Activated naive CD4-positive, alpha-beta T cell treated with anti-CD3 and anti-CD28 coated beads, Interleukin-2, amount 50 U/mL, for 72 hours (primary cell): ENCODE measurements around the gene ARG2. TPM values are rescaled to one million over a fixed set of nuclear protein-coding genes. Genes with fewer than 3 reads are reported as not detected.
A peak's percentile ranks its signal among the peaks of the same experiment; 100 is the strongest.

Source experiments
- ATAC-seq, 2 donors: fragments of 150-1000 bp; cut with Tn5 transposase; 2 replicates each; pipeline ENCODE4 v1.10.0; 2021; ENCODE audit warnings: mild to moderate bottlenecking in 2 of 2, moderate library complexity in 2 of 2
- DNase-seq, 2 donors: peaks; one replicate each; pipeline ENCODE4 v3.0.0; 2021 to 2022; ENCODE audit warnings: low spot score in 2 of 2
- H3K27ac Mint-ChIP-seq, 2 donors: one replicate each; pipeline ENCODE4 v1.8.0; 2022; ENCODE audit warnings: mild to moderate bottlenecking in 2 of 2, mixed read lengths in 2 of 2
- H3K36me3 Mint-ChIP-seq, 2 donors: one replicate each; pipeline ENCODE4 v1.8.0; 2022; ENCODE audit warnings: mixed read lengths in 2 of 2
- H3K9me3 Mint-ChIP-seq, 2 donors: one replicate each; pipeline ENCODE4 v1.8.0; 2022; ENCODE audit warnings: mixed read lengths in 2 of 2
- total RNA-seq, 2 donors: library from RNA; stranded (reverse); gene quantifications; one replicate each; pipeline ENCODE4 v1.2.3, GENCODE V29; 2022

Gene ARG2
- total RNA-seq, 2 donors from 2014 or later, result 22.4 to 41.5 TPM

DNA sequence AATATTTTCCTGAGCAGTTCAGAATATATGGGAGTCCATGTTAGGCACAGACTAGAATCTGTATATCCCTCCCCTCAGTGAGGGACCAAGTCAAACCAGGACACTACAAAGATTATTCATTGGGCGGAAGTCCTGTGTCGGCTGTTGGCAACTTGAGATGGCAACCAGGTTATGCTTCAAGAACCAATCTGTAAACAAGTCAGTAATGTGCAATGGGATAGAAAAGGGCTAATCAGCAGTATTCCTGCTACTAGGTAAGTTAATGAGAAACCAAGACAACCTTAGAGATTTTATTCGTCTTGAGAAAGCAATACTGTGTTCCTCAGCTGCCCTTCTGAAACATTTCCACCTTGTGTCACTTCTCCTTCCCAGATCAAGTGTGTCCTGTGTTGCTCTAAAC is 26.4 kb downstream of the ARG2 start:
- DNase-seq (no peak), ATAC-seq (no peak)
- peaks cover 5 to 17% of the 10 kb centered on the region in 2 donors for H3K36me3 Mint-ChIP-seq
- no peak overlapping the region for H3K27ac Mint-ChIP-seq
- no peaks in the 10 kb centered on the region for H3K9me3 Mint-ChIP-seq

- no peaks in the 10 kb centered on the region for H3K9me3 Mint-ChIP-seq
- H3K27ac Mint-ChIP-seq, result peak overlapping the region in 1 of 2 donors; percentile 6
- peaks cover 3% of the 10 kb centered on the region in 2 donors for H3K36me3 Mint-ChIP-seq
- no peak for DNase-seq
- ATAC-seq, result no peak
These were observed 30.4 kb downstream of the ARG2 start for GRCh38 chr14:67650151-67650550.

DNA sequence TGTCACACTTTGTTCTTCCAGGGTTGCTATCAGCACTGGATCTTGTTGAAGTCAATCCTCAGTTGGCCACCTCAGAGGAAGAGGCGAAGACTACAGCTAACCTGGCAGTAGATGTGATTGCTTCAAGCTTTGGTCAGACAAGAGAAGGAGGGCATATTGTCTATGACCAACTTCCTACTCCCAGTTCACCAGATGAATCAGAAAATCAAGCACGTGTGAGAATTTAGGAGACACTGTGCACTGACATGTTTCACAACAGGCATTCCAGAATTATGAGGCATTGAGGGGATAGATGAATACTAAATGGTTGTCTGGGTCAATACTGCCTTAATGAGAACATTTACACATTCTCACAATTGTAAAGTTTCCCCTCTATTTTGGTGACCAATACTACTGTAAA is 31.0 kb downstream of the ARG2 start:
- peak overlapping the region in 1 of 2 donors; percentile 6 for H3K27ac Mint-ChIP-seq
- no peaks in the 10 kb centered on the region for H3K9me3 Mint-ChIP-seq
- DNase-seq (no peak), ATAC-seq (no peak)
- H3K36me3 Mint-ChIP-seq, result no peaks in the 10 kb centered on the region

DNA sequence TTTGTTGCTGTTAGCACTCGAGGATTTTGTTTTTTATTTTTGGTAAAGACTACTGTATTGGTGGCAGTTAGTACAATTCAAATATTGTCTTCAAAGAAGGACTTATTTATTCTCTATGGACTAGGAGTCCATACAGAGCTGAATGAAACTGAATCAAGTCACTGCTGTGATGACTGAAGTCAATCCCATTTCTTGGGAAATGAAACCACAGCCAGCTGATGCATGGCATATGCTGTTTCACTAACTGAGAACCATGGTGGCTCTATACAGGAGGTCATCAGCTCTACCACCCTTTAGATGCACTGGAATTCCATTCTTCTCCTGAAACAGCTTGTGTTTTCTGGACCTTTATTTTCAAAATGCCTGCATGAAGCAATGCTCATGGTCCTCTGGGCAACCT is 32.5 kb downstream of the ARG2 start:
- no peaks in the 10 kb centered on the region for H3K36me3 Mint-ChIP-seq
- no peak for DNase-seq
- ATAC-seq, result no peak
- H3K9me3 Mint-ChIP-seq, result no peaks in the 10 kb centered on the region
- peak overlapping the region in 1 of 2 donors; percentile 30 for H3K27ac Mint-ChIP-seq

- no peaks in the 10 kb centered on the region for H3K36me3 Mint-ChIP-seq
- DNase-seq (no peak), ATAC-seq (no peak)
- no peak overlapping the region for H3K27ac Mint-ChIP-seq
- H3K9me3 Mint-ChIP-seq, result no peaks in the 10 kb centered on the region
These were observed 34.0 kb downstream of the ARG2 start for GRCh38 chr14:67653651-67654280.

DNA sequence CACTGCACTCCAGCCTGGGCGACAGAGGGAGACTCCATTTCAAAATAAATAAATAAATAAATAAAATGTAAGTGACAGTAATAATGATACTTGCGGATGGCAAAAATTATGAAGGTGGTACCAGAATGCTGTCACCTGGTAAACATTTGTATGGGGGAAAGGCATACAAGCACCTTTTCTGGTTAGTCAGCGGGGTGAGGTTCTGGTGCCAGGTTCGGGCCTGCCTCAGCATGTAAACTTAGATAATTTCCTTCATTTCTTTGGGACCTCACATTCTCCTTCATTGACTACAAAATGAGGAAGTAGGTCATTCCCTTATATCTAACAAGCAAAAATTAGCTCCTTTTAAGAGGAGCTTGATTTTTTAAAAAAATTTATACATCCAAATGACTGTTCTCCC is 43.9 kb downstream of the ARG2 start:
- Mint-ChIP-seq H3K27ac (no peak overlapping the region), H3K36me3 (peaks cover 0 to 6% of the 10 kb centered on the region in 2 donors), H3K9me3 (no peaks in the 10 kb centered on the region)
- DNase-seq, result no peak
- no peak for ATAC-seq

- ATAC-seq (no peak), DNase-seq (no peak)
- Mint-ChIP-seq H3K36me3 (peaks cover 0 to 6% of the 10 kb centered on the region in 2 donors), H3K27ac (peak overlapping the region in 1 of 2 donors; percentile 78), H3K9me3 (no peaks in the 10 kb centered on the region)
These were observed 46.1 kb downstream of the ARG2 start for GRCh38 chr14:67665868-67666267.

DNA sequence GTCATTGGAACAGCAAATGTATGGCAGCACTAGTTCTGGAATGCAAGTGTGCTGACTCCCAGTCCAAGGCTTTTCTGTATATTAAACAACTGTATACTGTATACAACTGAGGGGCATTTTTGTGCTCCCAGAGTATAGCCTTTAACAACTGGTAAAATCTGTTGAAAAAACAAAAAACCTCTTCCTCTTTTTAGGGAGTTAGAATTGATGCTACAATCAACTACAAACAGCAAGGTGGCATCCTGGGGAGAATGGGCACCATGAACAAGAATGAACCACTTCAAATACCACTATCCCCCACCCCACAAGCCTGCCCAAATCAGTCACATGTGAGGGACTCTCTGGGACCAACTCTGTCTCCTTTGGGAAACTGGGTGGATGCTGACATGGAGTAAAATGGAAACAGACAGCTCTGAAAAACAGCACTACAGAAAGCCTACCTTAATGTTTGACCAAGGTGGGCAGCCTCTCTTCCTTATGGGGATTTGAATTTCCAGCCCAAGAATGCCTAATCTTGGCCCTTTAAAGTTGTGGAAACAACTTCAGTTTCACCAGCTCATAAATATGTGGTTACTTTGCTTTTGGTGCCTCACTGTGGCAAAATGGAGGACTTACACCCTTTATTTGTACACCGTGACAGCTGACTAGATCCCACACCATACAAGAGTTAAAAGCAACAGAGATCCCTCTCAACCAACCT is 47.2 kb downstream of the ARG2 start:
- Mint-ChIP-seq H3K36me3 (peaks cover 0 to 5% of the 10 kb centered on the region in 2 donors), H3K27ac (peak overlapping the region; percentile 40 to 78), H3K9me3 (no peaks in the 10 kb centered on the region)
- peak; percentile 86 to 87 for ATAC-seq
- DNase-seq, result peak in 1 of 2 donors; percentile 30

DNA sequence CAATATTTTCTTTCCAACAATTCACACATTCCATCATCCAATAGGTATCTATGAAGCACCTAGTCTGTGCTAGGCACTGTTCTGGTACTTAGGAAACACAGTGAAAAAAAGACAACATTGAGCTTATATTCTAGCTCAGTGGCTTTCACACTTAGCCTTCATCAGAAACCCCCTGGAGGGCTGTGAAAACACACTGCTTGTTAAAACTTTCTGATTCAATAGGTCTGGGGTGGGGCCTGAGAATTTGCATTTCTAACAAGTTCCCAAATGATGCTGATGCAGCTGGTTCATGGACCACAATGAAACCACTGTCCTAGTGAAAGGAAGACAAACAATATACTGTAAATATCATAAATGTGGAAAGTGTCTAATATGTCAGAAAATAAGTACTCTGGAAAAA is 48.8 kb downstream of the ARG2 start:
- Mint-ChIP-seq H3K36me3 (no peaks in the 10 kb centered on the region), H3K9me3 (no peaks in the 10 kb centered on the region), H3K27ac (peak overlapping the region in 1 of 2 donors; percentile 70)
- DNase-seq, result no peak
- ATAC-seq, result peak; percentile 34 to 46

DNA sequence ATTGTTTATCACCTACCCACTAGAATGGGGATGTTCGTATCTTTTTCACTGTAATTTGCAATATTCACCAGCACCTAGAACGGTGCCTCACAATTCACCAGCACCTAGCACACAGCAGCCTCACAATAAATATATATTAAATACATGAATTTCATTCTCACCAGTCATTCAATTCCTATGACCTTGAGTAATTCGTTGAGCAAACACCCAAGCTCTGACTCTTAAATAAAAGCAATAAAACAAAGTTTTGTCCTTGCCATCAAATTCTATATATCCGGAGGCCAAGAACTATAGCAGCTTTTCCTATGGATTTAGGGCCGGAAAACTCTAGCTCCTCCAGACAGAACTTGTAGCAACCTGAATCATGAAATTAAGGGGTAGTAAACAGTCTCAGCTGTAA is 53.7 kb downstream of the ARG2 start:
- no peak for DNase-seq
- Mint-ChIP-seq H3K27ac (peak overlapping the region in 1 of 2 donors; percentile 78), H3K9me3 (no peaks in the 10 kb centered on the region)

GRCh38 chr14:67674139-67674479 is 54.4 kb downstream of the ARG2 start:
- Mint-ChIP-seq H3K36me3 (peaks cover 0 to 4% of the 10 kb centered on the region in 2 donors), H3K9me3 (no peaks in the 10 kb centered on the region), H3K27ac (peak overlapping the region; percentile 78 to 96)
- DNase-seq (peak; percentile 64 to 69), ATAC-seq (peak; percentile 75 to 85)

More for the DNA sequence above, 53.7 kb downstream of the ARG2 start:
- ATAC-seq, result no peak
- H3K36me3 Mint-ChIP-seq, result peaks cover 0 to 4% of the 10 kb centered on the region in 2 donors

- DNase-seq (peak; percentile 70 to 76), ATAC-seq (peak; percentile 80 to 95)
- Mint-ChIP-seq H3K36me3 (peaks cover 0 to 4% of the 10 kb centered on the region in 2 donors), H3K27ac (peak within 1 kb of the TSS; percentile 78 to 96), H3K9me3 (no peaks in the 10 kb centered on the region)
These were observed 54.9 kb downstream of the ARG2 start, which contains the start of gene VTI1B for GRCh38 chr14:67674480-67675218. VTI1B (minus strand) TSS chr14:67674632; CDS start chr14:67674489, 143 bp downstream.

GRCh38 chr14:67675219-67675582 is 55.5 kb downstream of the ARG2 start:
- ATAC-seq, result no peak
- DNase-seq, result no peak
- H3K36me3 Mint-ChIP-seq, result peaks cover 0 to 4% of the 10 kb centered on the region in 2 donors

DNA sequence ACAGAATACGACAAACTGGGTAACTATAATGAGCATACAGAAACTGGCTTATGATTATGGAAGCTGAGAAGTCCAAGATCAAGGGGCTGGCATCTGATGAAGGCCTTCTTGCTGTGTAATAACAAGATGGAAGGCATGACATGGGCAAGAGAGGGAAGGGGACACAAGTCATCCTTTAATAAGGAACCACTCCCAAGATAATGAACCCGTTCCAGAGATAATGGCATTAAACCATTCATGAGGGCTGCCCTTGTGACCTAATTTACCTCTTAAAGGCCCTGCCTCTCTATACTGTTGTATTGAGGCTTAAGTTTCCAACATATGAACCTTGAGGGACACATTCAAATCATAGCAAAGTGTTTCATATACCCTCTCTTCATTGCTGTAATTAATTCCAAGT is 59.3 kb downstream of the ARG2 start:
- Mint-ChIP-seq H3K27ac (peak overlapping the region in 1 of 2 donors; percentile 82), H3K36me3 (peaks cover 0 to 15% of the 10 kb centered on the region in 2 donors)

More at GRCh38 chr14:67675219-67675582, 55.5 kb downstream of the ARG2 start:
- no peaks in the 10 kb centered on the region for H3K9me3 Mint-ChIP-seq
- H3K27ac Mint-ChIP-seq, result peak overlapping the region; percentile 78 to 96

DNA sequence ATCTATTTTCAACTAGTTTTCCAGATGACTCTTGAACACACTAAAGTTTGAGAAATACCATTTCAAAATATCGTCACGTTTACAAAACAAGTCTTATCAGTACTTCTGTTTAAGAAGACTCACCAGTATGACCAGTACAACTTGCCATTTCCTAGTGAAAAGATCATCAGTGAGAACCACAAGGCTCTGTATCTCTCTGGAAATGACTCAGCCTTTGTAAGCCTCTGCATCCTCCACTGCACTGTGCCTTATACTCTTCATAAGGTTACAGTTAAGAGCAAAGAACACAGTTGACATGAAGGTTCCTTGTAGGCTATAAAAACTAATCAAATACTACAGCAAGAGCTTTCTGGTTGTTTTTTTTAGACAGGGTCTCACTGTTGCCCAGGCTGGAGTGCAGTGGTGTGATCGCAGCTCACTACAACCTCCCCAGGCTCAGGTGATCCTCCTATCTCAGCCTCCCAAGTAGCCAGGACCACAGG is 60.4 kb downstream of the ARG2 start:
- H3K36me3 Mint-ChIP-seq, result peaks cover 0 to 20% of the 10 kb centered on the region in 2 donors
- DNase-seq, result no peak

More for the DNA sequence above, 59.3 kb downstream of the ARG2 start:
- ATAC-seq, result no peak
- H3K9me3 Mint-ChIP-seq, result no peaks in the 10 kb centered on the region
- DNase-seq, result no peak

DNA sequence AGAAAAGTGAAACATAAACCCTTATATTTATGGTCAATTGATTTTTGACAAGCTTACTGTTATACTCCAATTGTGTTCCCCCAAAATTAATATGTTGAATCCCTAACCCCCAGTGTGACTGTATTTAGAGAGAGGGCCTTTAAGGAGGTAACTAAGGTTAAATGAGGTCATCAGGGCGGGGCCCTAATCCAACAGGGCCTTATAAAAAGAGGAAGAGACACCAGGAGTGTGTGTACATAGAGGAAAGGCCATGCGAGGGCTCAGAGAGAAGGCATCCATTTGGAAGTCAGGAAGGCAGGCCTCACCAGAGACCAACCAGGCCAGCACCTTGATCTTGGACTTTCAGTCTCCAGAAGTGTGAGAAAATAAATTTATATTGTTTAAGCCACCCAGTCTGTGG is 61.2 kb downstream of the ARG2 start:
- Mint-ChIP-seq H3K27ac (peak overlapping the region; percentile 78 to 88), H3K36me3 (peaks cover 2 to 27% of the 10 kb centered on the region in 2 donors), H3K9me3 (no peaks in the 10 kb centered on the region)
- DNase-seq, result no peak
- ATAC-seq, result no peak

More for the DNA sequence above, 60.4 kb downstream of the ARG2 start:
- Mint-ChIP-seq H3K27ac (peak overlapping the region; percentile 78 to 88), H3K9me3 (no peaks in the 10 kb centered on the region)
- peak; percentile 98 to 100 for ATAC-seq

- no peak for ATAC-seq
- H3K27ac Mint-ChIP-seq, result peak overlapping the region in 1 of 2 donors; percentile 34
- H3K9me3 Mint-ChIP-seq, result no peaks in the 10 kb centered on the region
- no peak for DNase-seq
- H3K36me3 Mint-ChIP-seq, result peaks cover 9 to 35% of the 10 kb centered on the region in 2 donors
These were observed 64.1 kb downstream of the ARG2 start for GRCh38 chr14:67683842-67684241.
